HUES6 (cell line): Measurements from ENCODE around the gene SCUBE3.

ENCODE experiments used
- H3K27ac ChIP-seq: 2 replicates; pipeline ENCODE4 v1.7.0; 2013; ENCODE audit warnings: low read depth, mild to moderate bottlenecking, low read length, inconsistent platforms
- H3K27me3 ChIP-seq: 2 replicates; pipeline ENCODE4 v1.6.1; 2013; ENCODE audit warnings: low read length; ENCODE audit not compliant: control insufficient read depth, insufficient read depth
- H3K36me3 ChIP-seq: 2 replicates; pipeline ENCODE4 v1.6.1; 2013; ENCODE audit warnings: low read length; ENCODE audit not compliant: control insufficient read depth, insufficient read depth
- H3K4me1 ChIP-seq: 2 replicates; pipeline ENCODE4 v1.6.1; 2013; ENCODE audit warnings: low read length; ENCODE audit not compliant: control insufficient read depth, insufficient read depth
- H3K4me3 ChIP-seq: 2 replicates; pipeline ENCODE4 v1.5.1; 2013; ENCODE audit warnings: low read depth, low read length
- H3K9ac ChIP-seq: one replicate; pipeline ENCODE4 v1.6.1; 2013; ENCODE audit warnings: mild to moderate bottlenecking, low read length
- H3K9me3 ChIP-seq: 2 replicates; pipeline ENCODE4 v1.6.1; 2013; ENCODE audit warnings: low read depth, low read length; ENCODE audit not compliant: control insufficient read depth, insufficient read depth

The SCUBE3 gene

GRCh38 chr6:35181933-35182612, 31.7 kb upstream of the SCUBE3 start:
- Histone ChIP-seq H3K27ac (no peak overlapping the region), H3K9ac (no peak overlapping the region), H3K4me1 (peaks cover 19% of the 10 kb centered on the region), H3K27me3 (peaks cover 18% of the 10 kb centered on the region; the same call in 1 of the 2 replicates), H3K4me3 (no peak overlapping the region; the same call in 1 of the 2 replicates), H3K9me3 (no peaks in the 10 kb centered on the region), H3K36me3 (no peaks in the 10 kb centered on the region)

GRCh38 chr6:35183281-35183680, 30.5 kb upstream of the SCUBE3 start:
- no peaks in the 10 kb centered on the region for H3K36me3 ChIP-seq
- no peak overlapping the region for H3K9ac ChIP-seq
- H3K27me3 ChIP-seq = peaks cover 18% of the 10 kb centered on the region
- H3K4me1 ChIP-seq = peaks cover 19% of the 10 kb centered on the region
- H3K4me3 ChIP-seq = no peak overlapping the region
- no peak overlapping the region for H3K27ac ChIP-seq
- no peaks in the 10 kb centered on the region for H3K9me3 ChIP-seq

DNA sequence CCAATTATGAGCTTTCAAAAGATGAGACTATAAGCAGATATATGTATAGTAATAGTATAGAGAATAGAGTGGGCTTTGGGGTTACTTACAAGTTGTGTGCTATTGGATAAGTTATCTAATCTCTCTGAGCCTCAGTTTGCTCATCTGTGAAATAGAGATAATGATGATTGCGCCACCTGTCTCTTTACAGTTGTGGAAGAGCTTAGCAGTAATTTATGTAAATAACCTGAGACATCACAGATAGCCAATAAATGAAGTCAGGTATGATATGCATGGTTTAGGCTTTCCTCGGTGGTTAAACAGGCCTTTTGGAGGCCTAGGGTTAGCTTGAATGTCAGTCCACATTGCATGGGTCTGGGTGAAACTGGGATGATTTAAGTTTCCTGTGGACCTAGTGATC, 29.8 kb upstream of the SCUBE3 start:
- no peak overlapping the region for H3K4me3 ChIP-seq
- H3K27ac ChIP-seq = no peak overlapping the region
- H3K36me3 ChIP-seq = no peaks in the 10 kb centered on the region
- H3K9me3 ChIP-seq = no peaks in the 10 kb centered on the region
- peaks cover 15% of the 10 kb centered on the region for H3K4me1 ChIP-seq
- H3K9ac ChIP-seq = no peak overlapping the region
- H3K27me3 ChIP-seq = peaks cover 14% of the 10 kb centered on the region

GRCh38 chr6:35184580-35185301, 29.0 kb upstream of the SCUBE3 start:
- Histone ChIP-seq H3K4me3 (no peak overlapping the region), H3K9ac (no peak overlapping the region), H3K4me1 (peaks cover 8% of the 10 kb centered on the region), H3K36me3 (no peaks in the 10 kb centered on the region), H3K9me3 (peaks cover 4% of the 10 kb centered on the region; the same call in 1 of the 2 replicates), H3K27me3 (peaks cover 14% of the 10 kb centered on the region), H3K27ac (no peak overlapping the region)

- H3K27ac ChIP-seq = no peak overlapping the region
- H3K4me1 ChIP-seq = peaks cover 8% of the 10 kb centered on the region
- H3K36me3 ChIP-seq = no peaks in the 10 kb centered on the region
- H3K27me3 ChIP-seq = peaks cover 14% of the 10 kb centered on the region
- peaks cover 6% of the 10 kb centered on the region; the same call in 1 of the 2 replicates for H3K9me3 ChIP-seq
- no peak overlapping the region for H3K9ac ChIP-seq
- no peak overlapping the region for H3K4me3 ChIP-seq
These were observed 28.5 kb upstream of the SCUBE3 start for GRCh38 chr6:35185302-35185681.

- no peak overlapping the region for H3K4me3 ChIP-seq
These were observed 27.8 kb upstream of the SCUBE3 start for GRCh38 chr6:35185971-35186370.

DNA sequence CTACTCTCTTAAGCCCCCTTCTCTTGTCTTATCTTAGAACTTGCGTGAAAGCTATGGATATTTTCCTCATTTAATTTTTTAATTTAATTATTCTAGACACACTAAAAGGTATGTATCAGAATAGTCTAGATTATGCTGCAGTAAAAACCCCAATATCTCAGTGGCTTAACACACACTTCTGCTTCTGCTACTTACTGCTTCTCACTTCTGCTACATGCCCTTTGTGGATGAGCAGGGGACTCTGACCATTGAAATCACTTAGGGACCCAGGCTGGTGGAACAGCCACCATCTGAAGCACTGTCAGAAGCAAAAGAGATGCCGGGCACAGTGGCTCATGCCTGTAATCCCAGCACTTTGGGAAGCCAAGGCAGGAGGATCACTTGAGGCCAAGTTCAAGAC, 27.2 kb upstream of the SCUBE3 start:
- no peak overlapping the region for H3K9ac ChIP-seq
- H3K27ac ChIP-seq = no peak overlapping the region
- no peak overlapping the region for H3K4me3 ChIP-seq
- H3K36me3 ChIP-seq = no peaks in the 10 kb centered on the region
- H3K9me3 ChIP-seq = peaks cover 6% of the 10 kb centered on the region; the same call in 1 of the 2 replicates
- H3K4me1 ChIP-seq = peaks cover 5% of the 10 kb centered on the region
- peaks cover 14% of the 10 kb centered on the region for H3K27me3 ChIP-seq

More at GRCh38 chr6:35185971-35186370, 27.8 kb upstream of the SCUBE3 start:
- Histone ChIP-seq H3K4me1 (peaks cover 8% of the 10 kb centered on the region), H3K9ac (no peak overlapping the region), H3K9me3 (peaks cover 6% of the 10 kb centered on the region; the same call in 1 of the 2 replicates), H3K36me3 (no peaks in the 10 kb centered on the region), H3K27ac (no peak overlapping the region), H3K27me3 (peaks cover 14% of the 10 kb centered on the region)

DNA sequence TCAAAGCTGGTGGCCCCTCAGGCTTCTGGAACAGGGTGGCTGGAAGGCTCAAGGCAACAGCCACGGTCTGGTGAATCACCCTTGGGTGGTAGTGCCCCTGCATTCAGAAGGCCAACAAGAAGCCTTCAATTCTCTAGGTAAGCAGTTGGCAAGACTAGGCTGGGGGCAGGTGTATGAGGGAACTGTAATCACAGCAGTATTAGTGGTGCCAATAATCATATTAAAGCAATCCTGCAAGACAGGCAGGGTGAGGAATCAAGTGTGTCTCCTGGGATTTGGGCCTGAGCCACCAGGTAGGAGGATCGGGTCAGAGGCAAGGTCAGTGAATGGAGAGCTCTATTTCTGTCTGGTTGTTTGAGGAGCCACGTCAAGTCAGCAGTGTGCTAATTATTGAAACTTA, 24.9 kb upstream of the SCUBE3 start:
- H3K9me3 ChIP-seq = peaks cover 6% of the 10 kb centered on the region; the same call in 1 of the 2 replicates
- no peak overlapping the region for H3K9ac ChIP-seq
- H3K4me3 ChIP-seq = no peak overlapping the region
- no peak overlapping the region for H3K27ac ChIP-seq
- no peaks in the 10 kb centered on the region; the same call in none of the 2 replicates for H3K27me3 ChIP-seq
- peaks cover 5% of the 10 kb centered on the region for H3K4me1 ChIP-seq
- H3K36me3 ChIP-seq = no peaks in the 10 kb centered on the region

- Histone ChIP-seq H3K4me1 (peaks cover 5% of the 10 kb centered on the region), H3K36me3 (no peaks in the 10 kb centered on the region), H3K27me3 (no peaks in the 10 kb centered on the region; the same call in none of the 2 replicates)
These were observed 23.4 kb upstream of the SCUBE3 start for GRCh38 chr6:35190306-35190705.

GRCh38 chr6:35191889-35192288, 21.9 kb upstream of the SCUBE3 start:
- Histone ChIP-seq H3K9ac (no peak overlapping the region), H3K4me3 (no peak overlapping the region), H3K27ac (no peak overlapping the region), H3K27me3 (no peaks in the 10 kb centered on the region; the same call in none of the 2 replicates), H3K4me1 (peaks cover 5% of the 10 kb centered on the region), H3K36me3 (no peaks in the 10 kb centered on the region), H3K9me3 (peaks cover 6% of the 10 kb centered on the region; the same call in 1 of the 2 replicates)

More at GRCh38 chr6:35190306-35190705, 23.4 kb upstream of the SCUBE3 start:
- Histone ChIP-seq H3K9ac (no peak overlapping the region), H3K4me3 (no peak overlapping the region), H3K27ac (no peak overlapping the region), H3K9me3 (peaks cover 6% of the 10 kb centered on the region; the same call in 1 of the 2 replicates)

DNA sequence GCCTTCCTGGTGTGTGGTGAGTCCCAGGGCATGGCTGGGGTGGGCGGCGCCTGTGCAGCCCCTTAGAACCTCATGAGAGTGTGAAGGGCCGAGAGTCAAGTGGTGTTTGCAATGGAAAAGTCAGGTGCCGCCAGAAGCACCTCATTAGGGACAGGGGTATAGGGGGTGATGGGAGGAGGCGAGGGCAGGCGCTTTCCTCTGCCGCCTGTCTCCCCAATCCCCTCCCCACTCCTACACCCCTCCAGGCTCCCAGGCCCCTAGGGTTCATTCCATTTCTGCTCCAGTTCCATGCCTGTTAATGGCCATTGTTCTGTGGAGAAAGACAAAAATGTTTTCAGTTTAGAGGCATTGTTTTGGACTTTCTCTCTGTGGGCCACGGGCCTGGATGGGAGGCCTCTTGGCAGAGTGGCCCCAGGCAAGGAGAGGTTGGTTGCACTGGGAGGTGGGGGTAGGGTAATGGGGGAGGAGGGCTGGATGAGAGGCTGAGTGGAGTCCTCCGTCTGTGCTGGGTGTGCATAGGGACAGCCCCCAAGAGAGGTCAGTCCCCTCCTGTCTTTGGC, 21.4 kb upstream of the SCUBE3 start:
- H3K27ac ChIP-seq = no peak overlapping the region

More for the DNA sequence above, 21.4 kb upstream of the SCUBE3 start:
- no peak overlapping the region for H3K4me3 ChIP-seq
- H3K36me3 ChIP-seq = no peaks in the 10 kb centered on the region
- peaks cover 6% of the 10 kb centered on the region; the same call in 1 of the 2 replicates for H3K9me3 ChIP-seq
- H3K27me3 ChIP-seq = no peaks in the 10 kb centered on the region; the same call in none of the 2 replicates
- H3K9ac ChIP-seq = no peak overlapping the region
- H3K4me1 ChIP-seq = peaks cover 5% of the 10 kb centered on the region
